Retinal pigment epithelial cell (primary cell): ENCODE measurements around the gene GSTM4.

Source experiments
- DNase-seq: peaks from one replicate; pipeline ENCODE4 v3.0.0-alpha.2; 2010; ENCODE audit warnings: low read depth
- H3K4me3 ChIP-seq: 2 replicates; pipeline ENCODE4 v1.5.1; 2011; ENCODE audit warnings: mild to moderate bottlenecking, low read length, control low read depth, moderate library complexity
- TF ChIP-seq, protein P1 (sequence below): conservative IDR thresholded peaks from 2 replicates; pipeline ENCODE4 v1.5.1; 2011; ENCODE audit warnings: low read depth, low read length, control low read depth, inconsistent platforms

The GSTM4 gene

DNA sequence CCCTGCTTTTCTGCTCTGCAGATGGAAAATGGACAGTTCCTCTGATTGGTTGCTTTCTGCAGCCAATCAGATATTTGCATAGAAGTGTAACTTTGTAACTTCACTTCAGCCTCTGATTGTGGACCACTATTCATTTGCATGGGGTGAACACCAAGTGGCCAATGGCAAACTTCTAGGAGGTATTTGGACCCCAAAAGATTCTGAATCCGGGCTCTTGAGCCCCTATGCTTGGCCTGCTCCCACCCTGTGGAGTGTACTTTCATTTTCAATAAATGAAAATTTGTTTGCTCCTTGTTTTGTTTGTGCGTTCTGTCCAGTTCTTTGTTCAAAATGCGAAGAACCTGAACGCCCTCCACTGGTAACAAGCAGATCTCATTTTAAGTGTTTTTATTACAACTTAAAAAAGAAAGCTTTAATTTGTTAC, 6.4 kb upstream of the GSTM4 start:
- H3K4me3 ChIP-seq: no peak overlapping the region
- TF ChIP-seq, protein P1, sequence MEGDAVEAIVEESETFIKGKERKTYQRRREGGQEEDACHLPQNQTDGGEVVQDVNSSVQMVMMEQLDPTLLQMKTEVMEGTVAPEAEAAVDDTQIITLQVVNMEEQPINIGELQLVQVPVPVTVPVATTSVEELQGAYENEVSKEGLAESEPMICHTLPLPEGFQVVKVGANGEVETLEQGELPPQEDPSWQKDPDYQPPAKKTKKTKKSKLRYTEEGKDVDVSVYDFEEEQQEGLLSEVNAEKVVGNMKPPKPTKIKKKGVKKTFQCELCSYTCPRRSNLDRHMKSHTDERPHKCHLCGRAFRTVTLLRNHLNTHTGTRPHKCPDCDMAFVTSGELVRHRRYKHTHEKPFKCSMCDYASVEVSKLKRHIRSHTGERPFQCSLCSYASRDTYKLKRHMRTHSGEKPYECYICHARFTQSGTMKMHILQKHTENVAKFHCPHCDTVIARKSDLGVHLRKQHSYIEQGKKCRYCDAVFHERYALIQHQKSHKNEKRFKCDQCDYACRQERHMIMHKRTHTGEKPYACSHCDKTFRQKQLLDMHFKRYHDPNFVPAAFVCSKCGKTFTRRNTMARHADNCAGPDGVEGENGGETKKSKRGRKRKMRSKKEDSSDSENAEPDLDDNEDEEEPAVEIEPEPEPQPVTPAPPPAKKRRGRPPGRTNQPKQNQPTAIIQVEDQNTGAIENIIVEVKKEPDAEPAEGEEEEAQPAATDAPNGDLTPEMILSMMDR: peak; percentile 7
- DNase-seq: no peak

DNA sequence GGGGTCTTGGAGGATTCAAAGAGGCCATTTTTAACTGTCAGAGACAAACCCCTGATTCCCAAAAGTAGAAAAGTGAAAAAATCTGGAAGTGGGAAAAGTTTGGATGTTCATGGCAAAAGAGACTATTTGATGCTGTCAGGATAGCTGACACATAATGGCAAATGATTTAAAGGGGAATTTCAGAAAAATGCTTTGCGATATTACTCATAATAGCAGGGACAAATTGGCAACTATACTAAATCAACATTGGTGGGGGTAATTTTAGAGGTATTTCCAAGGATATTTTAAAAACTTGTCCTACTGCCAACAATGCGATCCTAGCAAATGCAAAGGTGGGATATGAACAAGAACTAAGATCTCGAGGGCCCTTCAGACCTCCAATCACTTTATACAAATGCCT, 5.3 kb upstream of the GSTM4 start:
- H3K4me3 ChIP-seq: no peak overlapping the region
- TF ChIP-seq, protein P1: no peak
- DNase-seq: no peak

DNA sequence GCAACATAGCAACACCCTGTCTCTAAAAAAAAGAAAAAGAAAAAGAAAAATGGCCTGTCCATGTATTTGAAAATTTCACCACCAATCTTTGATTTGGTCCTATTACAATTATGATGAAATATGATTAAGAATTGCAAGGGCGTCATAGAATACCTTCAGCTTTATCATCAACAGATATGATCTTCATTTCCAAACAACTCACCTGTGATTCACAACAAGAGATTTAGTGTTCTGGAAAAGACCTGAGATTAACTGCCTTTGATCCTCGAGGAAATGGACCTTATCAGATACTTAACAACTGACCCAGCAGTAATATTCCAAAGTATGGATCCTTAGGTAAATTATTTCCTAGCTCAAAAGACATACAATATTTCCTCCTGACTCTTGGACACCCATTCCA, 3.5 kb upstream of the GSTM4 start:
- TF ChIP-seq, protein P1: no peak
- no peak for DNase-seq
- H3K4me3 ChIP-seq: no peak overlapping the region

DNA sequence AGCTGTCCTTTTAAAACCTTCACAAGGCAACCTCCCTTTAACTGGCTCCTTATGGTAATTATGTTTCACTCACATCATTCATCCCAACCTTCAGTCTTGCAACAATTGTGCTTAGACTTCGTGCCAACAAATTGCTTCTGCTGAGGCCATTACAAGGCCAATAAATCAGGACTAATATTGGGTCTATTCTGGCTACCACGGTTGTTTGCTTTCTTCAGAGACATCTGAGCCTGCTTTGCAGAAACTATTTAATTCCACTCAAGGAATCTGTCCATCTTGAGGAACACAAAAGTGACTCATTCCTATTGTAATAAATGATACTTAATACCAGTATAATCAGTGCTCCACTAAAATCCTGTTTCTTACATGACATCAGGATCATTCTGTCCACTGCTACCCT, 2.6 kb upstream of the GSTM4 start:
- DNase-seq: no peak
- H3K4me3 ChIP-seq: no peak overlapping the region
- TF ChIP-seq, protein P1: no peak

DNA sequence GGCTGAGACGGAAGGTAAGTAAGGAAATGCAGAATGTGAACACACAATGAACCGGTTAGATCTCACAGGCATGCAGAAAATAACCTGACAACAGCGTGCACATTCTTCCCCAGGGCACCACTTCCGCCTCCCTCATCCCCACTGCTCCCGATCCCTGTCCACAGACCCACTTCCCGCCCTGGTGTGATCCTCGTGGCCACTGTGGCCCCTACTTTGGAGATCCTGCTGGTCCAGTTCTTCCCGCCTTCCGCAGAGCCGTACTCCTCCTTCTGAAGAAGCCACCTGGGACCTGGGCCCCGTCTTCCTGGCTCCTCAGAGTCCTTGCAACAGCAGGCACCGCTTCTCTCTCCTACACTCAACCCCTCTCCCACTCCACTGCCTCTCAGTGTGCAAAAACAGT, 1.4 kb upstream of the GSTM4 start:
- TF ChIP-seq, protein P1: no peak
- H3K4me3 ChIP-seq: no peak overlapping the region
- DNase-seq: no peak

GRCh38 chr1:109657395-109657794, 1.5 kb downstream of the GSTM4 start:
- no peak overlapping the region for H3K4me3 ChIP-seq
- TF ChIP-seq, protein P1: no peak
- DNase-seq: no peak

GRCh38 chr1:109657970-109658369, 2.1 kb downstream of the GSTM4 start:
- TF ChIP-seq, protein P1: no peak
- DNase-seq: no peak

More at GRCh38 chr1:109657970-109658369, 2.1 kb downstream of the GSTM4 start:
- no peak overlapping the region for H3K4me3 ChIP-seq
